Osteoblast (primary cell): ENCODE measurements around the gene CCL1. TPM values are rescaled to one million over a fixed set of nuclear protein-coding genes. Genes with fewer than 3 reads are reported as not detected.

ENCODE experiments used
- DNase-seq: peaks from one replicate; pipeline ENCODE4 v3.0.0; 2011; ENCODE audit warnings: low spot score, mixed read lengths; ENCODE audit not compliant: insufficient read length; ENCODE audit errors: missing footprints
- H2AFZ ChIP-seq: 2 replicates; pipeline ENCODE4 v1.6.0; 2011; ENCODE audit warnings: mild to moderate bottlenecking, low read length
- H3K27ac ChIP-seq: 2 replicates; pipeline ENCODE4 v1.5.1; 2011; ENCODE audit warnings: mild to moderate bottlenecking, low read depth, low read length, moderate library complexity
- H3K27me3 ChIP-seq: 2 replicates; pipeline ENCODE4 v1.6.0; 2012; ENCODE audit warnings: mild to moderate bottlenecking, control low read depth, inconsistent platforms, low read length, moderate library complexity; ENCODE audit not compliant: insufficient read depth
- H3K36me3 ChIP-seq: 2 replicates; pipeline ENCODE4 v1.5.1; 2011; ENCODE audit warnings: mild to moderate bottlenecking, low read length, control low read depth, moderate library complexity; ENCODE audit not compliant: insufficient read depth
- H3K4me1 ChIP-seq: 2 replicates; pipeline ENCODE4 v1.5.1; 2011; ENCODE audit warnings: mild to moderate bottlenecking, low read length, control low read depth, moderate library complexity; ENCODE audit not compliant: insufficient read depth
- H3K4me2 ChIP-seq: 2 replicates; pipeline ENCODE4 v1.6.0; 2011; ENCODE audit warnings: mild to moderate bottlenecking, low read length; ENCODE audit not compliant: insufficient read depth
- H3K4me3 ChIP-seq: fragments of 200-600 bp; sonication (generic); 3 replicates; pipeline ENCODE4 v1.5.1; 2012; ENCODE audit warnings: mild to moderate bottlenecking, low read length, inconsistent platforms; ENCODE audit not compliant: insufficient read depth
- H3K79me2 ChIP-seq: 2 replicates; pipeline ENCODE4 v1.6.0; 2012; ENCODE audit warnings: mild to moderate bottlenecking, low read length, control low read depth, inconsistent platforms; ENCODE audit not compliant: insufficient read depth
- H3K9me3 ChIP-seq: 2 replicates; pipeline ENCODE4 v1.5.1; 2011; ENCODE audit warnings: low read depth, low read length, control low read depth
- H4K20me1 ChIP-seq: 2 replicates; pipeline ENCODE4 v1.6.0; 2012; ENCODE audit warnings: mild to moderate bottlenecking, low read length, control low read depth; ENCODE audit not compliant: insufficient read depth
- total RNA-seq: library from RNA; depleted of rRNA; stranded (reverse); fragments of >200 nt; gene quantifications from 2 replicates; pipeline ENCODE4 v1.2.3, GENCODE V29; 2012
- TF ChIP-seq, protein P1 (sequence below): IDR thresholded peaks from 2 replicates; pipeline ENCODE4 v1.5.1; 2011; ENCODE audit warnings: mild to moderate bottlenecking, low read depth, low read length, moderate library complexity; ENCODE audit errors: extremely low read depth

The CCL1 gene
- total RNA-seq, 1 donor = not detected

DNA sequence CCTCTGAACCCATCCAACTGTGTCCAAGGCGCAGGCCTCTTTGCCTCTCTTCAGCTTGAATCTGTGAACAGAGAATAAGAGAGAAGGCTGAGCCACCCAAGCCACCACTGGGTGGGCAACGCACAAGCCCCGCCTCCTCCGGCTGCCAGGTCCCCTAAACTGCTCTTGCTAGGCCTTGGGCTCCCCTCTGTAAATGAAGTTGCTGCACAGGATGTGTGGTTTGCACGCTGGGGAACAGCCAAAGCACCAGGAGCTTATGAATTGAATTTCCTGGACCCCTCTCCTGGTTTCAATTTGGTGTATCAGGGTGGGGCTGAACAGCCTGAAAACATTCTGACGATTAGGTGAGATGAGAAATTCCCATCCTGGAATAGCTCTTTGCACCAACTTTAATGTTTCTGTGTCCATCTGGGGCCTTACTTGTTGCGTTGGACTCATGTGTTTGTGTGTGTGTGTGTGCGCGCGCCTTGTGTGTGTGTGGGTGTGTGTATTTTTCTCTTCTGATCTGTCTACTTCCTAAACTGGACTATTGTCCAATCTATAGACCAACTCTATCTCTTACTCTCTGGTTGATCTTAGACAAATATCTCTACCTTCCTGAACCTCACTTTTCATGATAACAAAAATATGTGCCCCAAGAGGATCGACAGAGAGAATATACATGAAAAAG is 2.3 kb downstream of the CCL1 start:
- no peak for DNase-seq
- no peaks in the 10 kb centered on the region for H4K20me1 ChIP-seq
- no peak overlapping the region for H2AFZ ChIP-seq
- no peaks in the 10 kb centered on the region for H3K27me3 ChIP-seq
- no peaks in the 10 kb centered on the region for H3K36me3 ChIP-seq
- H3K9me3 ChIP-seq = no peaks in the 10 kb centered on the region
- no peak overlapping the region for H3K27ac ChIP-seq
- no peak overlapping the region for H3K4me2 ChIP-seq
- no peaks in the 10 kb centered on the region for H3K4me1 ChIP-seq
- H3K4me3 ChIP-seq = no peak overlapping the region
- H3K79me2 ChIP-seq = no peaks in the 10 kb centered on the region
- TF ChIP-seq, protein P1, sequence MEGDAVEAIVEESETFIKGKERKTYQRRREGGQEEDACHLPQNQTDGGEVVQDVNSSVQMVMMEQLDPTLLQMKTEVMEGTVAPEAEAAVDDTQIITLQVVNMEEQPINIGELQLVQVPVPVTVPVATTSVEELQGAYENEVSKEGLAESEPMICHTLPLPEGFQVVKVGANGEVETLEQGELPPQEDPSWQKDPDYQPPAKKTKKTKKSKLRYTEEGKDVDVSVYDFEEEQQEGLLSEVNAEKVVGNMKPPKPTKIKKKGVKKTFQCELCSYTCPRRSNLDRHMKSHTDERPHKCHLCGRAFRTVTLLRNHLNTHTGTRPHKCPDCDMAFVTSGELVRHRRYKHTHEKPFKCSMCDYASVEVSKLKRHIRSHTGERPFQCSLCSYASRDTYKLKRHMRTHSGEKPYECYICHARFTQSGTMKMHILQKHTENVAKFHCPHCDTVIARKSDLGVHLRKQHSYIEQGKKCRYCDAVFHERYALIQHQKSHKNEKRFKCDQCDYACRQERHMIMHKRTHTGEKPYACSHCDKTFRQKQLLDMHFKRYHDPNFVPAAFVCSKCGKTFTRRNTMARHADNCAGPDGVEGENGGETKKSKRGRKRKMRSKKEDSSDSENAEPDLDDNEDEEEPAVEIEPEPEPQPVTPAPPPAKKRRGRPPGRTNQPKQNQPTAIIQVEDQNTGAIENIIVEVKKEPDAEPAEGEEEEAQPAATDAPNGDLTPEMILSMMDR = no peak

DNA sequence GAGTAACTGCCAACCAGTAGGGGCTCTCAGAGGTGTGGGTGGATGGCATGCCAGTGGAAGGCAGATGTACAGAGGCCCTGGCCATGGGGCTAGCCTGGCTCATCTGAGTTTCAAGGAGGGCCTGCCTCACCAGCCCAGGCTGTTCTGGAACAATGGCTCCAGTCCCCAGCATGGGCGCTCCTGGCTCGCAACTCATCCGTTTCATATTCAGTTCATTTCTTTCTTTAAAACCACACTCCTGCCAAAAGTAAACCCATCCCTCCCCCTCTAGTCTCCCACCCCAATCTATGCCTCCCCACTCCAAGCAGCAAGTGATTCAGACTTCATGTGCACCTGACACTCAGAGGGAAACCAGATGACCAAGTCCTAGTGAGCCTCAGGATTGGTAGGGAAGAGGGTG is 4.4 kb downstream of the CCL1 start:
- no peak overlapping the region for H2AFZ ChIP-seq
- no peak overlapping the region for H3K4me3 ChIP-seq
- no peaks in the 10 kb centered on the region for H3K27me3 ChIP-seq
- no peaks in the 10 kb centered on the region for H3K36me3 ChIP-seq
- no peaks in the 10 kb centered on the region for H3K4me1 ChIP-seq
- no peak overlapping the region for H3K4me2 ChIP-seq
- TF ChIP-seq, protein P1 = no peak
- H3K27ac ChIP-seq = no peak overlapping the region
- no peaks in the 10 kb centered on the region for H3K79me2 ChIP-seq
- H3K9me3 ChIP-seq = no peaks in the 10 kb centered on the region
- H4K20me1 ChIP-seq = no peaks in the 10 kb centered on the region
- DNase-seq = no peak

DNA sequence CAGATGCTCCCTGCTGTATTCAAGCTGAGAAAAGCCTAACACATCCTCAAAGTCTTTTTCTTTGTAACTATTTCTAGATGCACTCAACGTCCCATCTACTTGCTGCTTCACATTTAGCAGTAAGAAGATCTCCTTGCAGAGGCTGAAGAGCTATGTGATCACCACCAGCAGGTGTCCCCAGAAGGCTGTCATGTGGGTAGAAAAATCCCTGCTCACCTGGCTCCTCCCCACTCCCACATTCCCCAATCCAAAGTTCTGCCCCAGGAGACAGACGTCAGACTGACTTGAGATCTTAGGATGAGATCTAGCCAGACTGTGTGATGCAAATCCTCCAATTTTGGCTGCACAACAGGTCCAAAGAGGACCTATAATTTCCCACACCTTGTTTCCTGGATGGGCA is 5.6 kb downstream of the CCL1 start:
- Histone ChIP-seq H3K27ac (no peak overlapping the region), H3K9me3 (no peaks in the 10 kb centered on the region), H3K4me1 (no peaks in the 10 kb centered on the region), H3K4me2 (no peak overlapping the region), H3K79me2 (no peaks in the 10 kb centered on the region), H3K27me3 (no peaks in the 10 kb centered on the region), H2AFZ (no peak overlapping the region), H4K20me1 (no peaks in the 10 kb centered on the region), H3K4me3 (no peak overlapping the region), H3K36me3 (no peaks in the 10 kb centered on the region)
- TF ChIP-seq, protein P1 = no peak
- DNase-seq = no peak

DNA sequence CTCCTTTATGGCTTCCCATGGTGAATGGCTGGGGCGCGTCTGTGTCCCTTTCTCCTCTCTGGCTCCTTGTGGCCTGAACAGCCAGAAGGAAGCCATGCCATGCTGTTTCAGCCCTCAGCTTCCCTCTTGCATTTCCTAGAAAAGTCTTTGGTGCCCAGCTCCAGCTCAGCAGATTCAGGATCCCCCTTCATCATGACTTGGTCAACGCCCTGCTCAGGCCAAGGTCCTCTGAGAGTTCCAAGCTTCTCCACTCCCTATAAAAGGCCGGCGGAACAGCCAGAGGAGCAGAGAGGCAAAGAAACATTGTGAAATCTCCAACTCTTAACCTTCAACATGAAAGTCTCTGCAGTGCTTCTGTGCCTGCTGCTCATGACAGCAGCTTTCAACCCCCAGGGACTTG is 6.8 kb downstream of the CCL1 start, which contains the start of gene CCL13:
Gene CCL13, plus strand, starts transcription at position 287 of the 400 bp plus-strand sequence. Its CDS starts 47 bp downstream, at position 334.
- H4K20me1 ChIP-seq = no peaks in the 10 kb centered on the region
- no peak within 1 kb of the TSS for H3K4me3 ChIP-seq
- H3K9me3 ChIP-seq = no peaks in the 10 kb centered on the region
- DNase-seq = no peak
- no peaks in the 10 kb centered on the region for H3K36me3 ChIP-seq
- no peaks in the 10 kb centered on the region for H3K79me2 ChIP-seq
- TF ChIP-seq, protein P1 = no peak
- no peak within 1 kb of the TSS for H3K27ac ChIP-seq
- H3K4me1 ChIP-seq = no peaks in the 10 kb centered on the region
- no peaks in the 10 kb centered on the region for H3K27me3 ChIP-seq
- H2AFZ ChIP-seq = no peak within 1 kb of the TSS
- no peak within 1 kb of the TSS for H3K4me2 ChIP-seq
